ENCODE data around the gene USP32.
"Not testable (repeated sequence)": the region's sequence is repeated elsewhere in the genome, so short reads cannot be mapped to it uniquely, and the experiment has no call there.

The USP32 gene

GRCh38 chr17:60218774-60219173 is 173.2 kb downstream of the USP32 start:
- not testable (repeated sequence) for DNase-seq

GRCh38 chr17:60215895-60216294 is 176.0 kb downstream of the USP32 start:
- not testable (repeated sequence) for DNase-seq

GRCh38 chr17:60211282-60211681 is 180.7 kb downstream of the USP32 start:
- not testable (repeated sequence) for DNase-seq

- not testable (repeated sequence) for DNase-seq
Observed at GRCh38 chr17:60208302-60208701, 183.6 kb downstream of the USP32 start.

GRCh38 chr17:60205782-60206181 is 186.2 kb downstream of the USP32 start:
- DNase-seq, result not testable (repeated sequence)

- not testable (repeated sequence) for DNase-seq
Observed at GRCh38 chr17:60198630-60199029, 193.3 kb downstream of the USP32 start.

- DNase-seq, result not testable (repeated sequence)
Observed at GRCh38 chr17:60194141-60194540, 197.8 kb downstream of the USP32 start.

- no peak for DNase-seq
Observed at GRCh38 chr17:60193482-60193881, 198.5 kb downstream of the USP32 start.

- DNase-seq, result not testable (repeated sequence)
Observed at GRCh38 chr17:60193032-60193431, 198.9 kb downstream of the USP32 start.

GRCh38 chr17:60190032-60190431 is 201.9 kb downstream of the USP32 start:
- DNase-seq, result not testable (repeated sequence)

- no peak for DNase-seq
Observed at GRCh38 chr17:60188759-60189158, 203.2 kb downstream of the USP32 start.

GRCh38 chr17:60186846-60187745 is 204.8 kb downstream of the USP32 start:
- DNase-seq, result peak; percentile 76

GRCh38 chr17:60186372-60186771 is 205.6 kb downstream of the USP32 start:
- not testable (repeated sequence) for DNase-seq

- DNase-seq, result not testable (repeated sequence)
Observed at GRCh38 chr17:60180380-60180779, 211.6 kb downstream of the USP32 start.

- DNase-seq, result not testable (repeated sequence)
Observed at GRCh38 chr17:60178180-60178579, 213.8 kb downstream of the USP32 start.

- DNase-seq, result not testable (repeated sequence)
Observed at GRCh38 chr17:60176763-60177162, 215.2 kb downstream of the USP32 start.

- DNase-seq, result not testable (repeated sequence)
Observed at GRCh38 chr17:60174767-60175166, 217.2 kb downstream of the USP32 start.

- DNase-seq, result no peak
Observed at GRCh38 chr17:60174035-60174434, 217.9 kb downstream of the USP32 start.

GRCh38 chr17:60173304-60173819 is 218.6 kb downstream of the USP32 start:
- peak; percentile 44 for DNase-seq

GRCh38 chr17:60171753-60172079 is 220.2 kb downstream of the USP32 start:
- no peak for DNase-seq

- no peak for DNase-seq
Observed at GRCh38 chr17:60170835-60171752, 220.8 kb downstream of the USP32 start.

GRCh38 chr17:60169921-60170817 is 221.8 kb downstream of the USP32 start:
- peak; percentile 60 for DNase-seq
